PC-3 (cell line): Measurements from ENCODE around the gene ADAD2.
"Not testable (repeated sequence)": the region's sequence is repeated elsewhere in the genome, so short reads cannot be mapped to it uniquely, and the experiment has no call there.

Experiments
- EZH2 ChIP-seq: fragments of 300-600 bp; sonication (generic); IDR thresholded peaks from one replicate; pipeline ENCODE4 v1.6.1; 2017; ENCODE audit warnings: antibody characterized with exemption, mild to moderate bottlenecking, low read length; ENCODE audit not compliant: unreplicated experiment
- EZH2phosphoT487 ChIP-seq: fragments of 300-600 bp; sonication (generic); IDR thresholded peaks from 2 replicates; pipeline ENCODE4 v1.6.1; 2018; ENCODE audit warnings: mild to moderate bottlenecking, antibody characterized with exemption, low read length, borderline replicate concordance
- TF ChIP-seq, protein P1 (sequence below): fragments of 300-600 bp; sonication (generic); conservative IDR thresholded peaks from 2 replicates; pipeline ENCODE4 v1.5.1; 2017; ENCODE audit warnings: antibody characterized with exemption, low read depth, mild to moderate bottlenecking, low read length

GRCh38 chr16:84205123-84205522, 14.2 kb downstream of the ADAD2 start:
- TF ChIP-seq, protein P1, sequence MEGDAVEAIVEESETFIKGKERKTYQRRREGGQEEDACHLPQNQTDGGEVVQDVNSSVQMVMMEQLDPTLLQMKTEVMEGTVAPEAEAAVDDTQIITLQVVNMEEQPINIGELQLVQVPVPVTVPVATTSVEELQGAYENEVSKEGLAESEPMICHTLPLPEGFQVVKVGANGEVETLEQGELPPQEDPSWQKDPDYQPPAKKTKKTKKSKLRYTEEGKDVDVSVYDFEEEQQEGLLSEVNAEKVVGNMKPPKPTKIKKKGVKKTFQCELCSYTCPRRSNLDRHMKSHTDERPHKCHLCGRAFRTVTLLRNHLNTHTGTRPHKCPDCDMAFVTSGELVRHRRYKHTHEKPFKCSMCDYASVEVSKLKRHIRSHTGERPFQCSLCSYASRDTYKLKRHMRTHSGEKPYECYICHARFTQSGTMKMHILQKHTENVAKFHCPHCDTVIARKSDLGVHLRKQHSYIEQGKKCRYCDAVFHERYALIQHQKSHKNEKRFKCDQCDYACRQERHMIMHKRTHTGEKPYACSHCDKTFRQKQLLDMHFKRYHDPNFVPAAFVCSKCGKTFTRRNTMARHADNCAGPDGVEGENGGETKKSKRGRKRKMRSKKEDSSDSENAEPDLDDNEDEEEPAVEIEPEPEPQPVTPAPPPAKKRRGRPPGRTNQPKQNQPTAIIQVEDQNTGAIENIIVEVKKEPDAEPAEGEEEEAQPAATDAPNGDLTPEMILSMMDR = not testable (repeated sequence)
- TF ChIP-seq EZH2, EZH2phosphoT487: not testable (repeated sequence)
